H9 (cell line): ENCODE data around the gene GRB2. TPM values are rescaled to one million over a fixed set of nuclear protein-coding genes. Genes with fewer than 3 reads are reported as not detected.

Experiments used
- DNase-seq: peaks from one replicate; pipeline ENCODE4 v3.0.0-alpha.2; 2017
- H2AFZ ChIP-seq: one replicate; pipeline ENCODE4 v1.6.1; 2013; ENCODE audit warnings: mild to moderate bottlenecking, low read length, control low read depth, moderate library complexity
- H2AK5ac ChIP-seq: 2 replicates; pipeline ENCODE4 v1.6.1; 2013; ENCODE audit warnings: low read length, control low read depth, mixed read lengths; ENCODE audit not compliant: insufficient read length
- H2BK120ac ChIP-seq: one replicate; pipeline ENCODE4 v1.6.1; 2013; ENCODE audit warnings: low read depth, mild to moderate bottlenecking, low read length, control low read depth, inconsistent platforms; ENCODE audit not compliant: poor library complexity, severe bottlenecking
- H2BK12ac ChIP-seq: 2 replicates; pipeline ENCODE4 v1.6.1; 2013; ENCODE audit warnings: low read length, control low read depth, mixed read lengths, low read depth; ENCODE audit not compliant: insufficient read length
- H2BK15ac ChIP-seq: 2 replicates; pipeline ENCODE4 v1.6.1; 2013; ENCODE audit warnings: low read depth, low read length, control low read depth
- H2BK20ac ChIP-seq: one replicate; pipeline ENCODE4 v1.6.1; 2013; ENCODE audit warnings: low read depth, mild to moderate bottlenecking, low read length, control low read depth, inconsistent platforms; ENCODE audit not compliant: poor library complexity, severe bottlenecking
- H2BK5ac ChIP-seq: 2 replicates; pipeline ENCODE4 v1.6.1; 2013; ENCODE audit warnings: low read length, control low read depth, mixed read lengths; ENCODE audit not compliant: insufficient read length
- H3K14ac ChIP-seq: 2 replicates; pipeline ENCODE4 v1.6.1; 2013; ENCODE audit warnings: low read length, control low read depth; ENCODE audit not compliant: insufficient read depth
- H3K18ac ChIP-seq: 2 replicates; pipeline ENCODE4 v1.6.1; 2013; ENCODE audit warnings: low read depth, mild to moderate bottlenecking, mixed read lengths, low read length, control low read depth; ENCODE audit not compliant: insufficient read length
- H3K23ac ChIP-seq: 2 replicates; pipeline ENCODE4 v1.6.1; 2013; ENCODE audit warnings: low read length, control low read depth, mixed read lengths, low read depth; ENCODE audit not compliant: insufficient read length
- H3K23me2 ChIP-seq: 2 replicates; pipeline ENCODE4 v1.6.1; 2013; ENCODE audit warnings: low read depth, mild to moderate bottlenecking, mixed read lengths, low read length, control low read depth; ENCODE audit not compliant: insufficient read length, poor library complexity, severe bottlenecking
- H3K27ac ChIP-seq: 2 replicates; pipeline ENCODE4 v1.5.1; 2013; ENCODE audit warnings: low read length, control low read depth, mixed read lengths, low read depth; ENCODE audit not compliant: insufficient read length
- H3K27me3 ChIP-seq: 2 replicates; pipeline ENCODE4 v1.6.1; 2013; ENCODE audit warnings: low read length, control low read depth, inconsistent platforms; ENCODE audit not compliant: insufficient read depth
- H3K4ac ChIP-seq: 2 replicates; pipeline ENCODE4 v1.6.1; 2013; ENCODE audit warnings: low read depth, mild to moderate bottlenecking, control low read depth, inconsistent platforms, low read length, moderate library complexity
- H3K4me1 ChIP-seq: 2 replicates; pipeline ENCODE4 v1.6.1; 2013; ENCODE audit warnings: low read length, control low read depth, inconsistent platforms; ENCODE audit not compliant: insufficient read depth
- H3K4me2 ChIP-seq: 2 replicates; pipeline ENCODE4 v1.6.1; 2013; ENCODE audit warnings: low read length, control low read depth, mixed read lengths; ENCODE audit not compliant: insufficient read length, insufficient read depth
- H3K56ac ChIP-seq: 2 replicates; pipeline ENCODE4 v1.6.1; 2013; ENCODE audit warnings: low read depth, mild to moderate bottlenecking, mixed read lengths, low read length, control low read depth; ENCODE audit not compliant: insufficient read length
- H3K79me1 ChIP-seq: 2 replicates; pipeline ENCODE4 v1.6.1; 2013; ENCODE audit warnings: low read depth, mild to moderate bottlenecking, moderate library complexity, low read length, control low read depth, inconsistent platforms; ENCODE audit not compliant: insufficient read depth, poor library complexity, severe bottlenecking
- H3K79me2 ChIP-seq: 2 replicates; pipeline ENCODE4 v1.6.1; 2013; ENCODE audit warnings: low read length, control low read depth, inconsistent platforms; ENCODE audit not compliant: insufficient read depth
- H3K9ac ChIP-seq: 2 replicates; pipeline ENCODE4 v1.6.1; 2013; ENCODE audit warnings: low read length, control low read depth, mixed read lengths; ENCODE audit not compliant: insufficient read length; ENCODE audit errors: extremely low read depth
- H3K9me3 ChIP-seq: one replicate; pipeline ENCODE4 v1.6.1; 2013; ENCODE audit warnings: low read depth, low read length, inconsistent platforms; ENCODE audit not compliant: control insufficient read depth
- H3T11ph ChIP-seq: one replicate; pipeline ENCODE4 v1.6.1; 2013; ENCODE audit warnings: mild to moderate bottlenecking, low read length, control low read depth, inconsistent platforms
- H4K20me1 ChIP-seq: one replicate; pipeline ENCODE4 v1.6.1; 2013; ENCODE audit not compliant: control insufficient read depth, insufficient read length, insufficient read depth
- H4K5ac ChIP-seq: 2 replicates; pipeline ENCODE4 v1.6.1; 2013; ENCODE audit warnings: low read depth, mild to moderate bottlenecking, mixed read lengths, low read length, control low read depth; ENCODE audit not compliant: insufficient read length
- H4K8ac ChIP-seq: replicated peaks from 2 replicates; pipeline ENCODE4 v1.6.1; 2013; ENCODE audit warnings: low read length, control low read depth, mixed read lengths, low read depth; ENCODE audit not compliant: insufficient read length
- H4K91ac ChIP-seq: 2 replicates; pipeline ENCODE4 v1.6.1; 2013; ENCODE audit warnings: low read depth, mild to moderate bottlenecking, moderate library complexity, mixed read lengths, low read length, control low read depth; ENCODE audit not compliant: insufficient read length
- H3K27ac Mint-ChIP-seq, 3 experiments: 2 replicates in 2 of 3; 3 replicates in 1 of 3; pipeline ENCODE4 v1.8.0; 2020 to 2021; ENCODE audit warnings: mixed read lengths in 3 of 3, mild to moderate bottlenecking in 1 of 3, moderate library complexity in 1 of 3
- H3K27me3 Mint-ChIP-seq: 2 replicates; pipeline ENCODE4 v1.8.0; 2021; ENCODE audit warnings: low read depth, mild to moderate bottlenecking, moderate library complexity, mixed read lengths
- H3K36me3 Mint-ChIP-seq, 3 experiments: 2 replicates in 2 of 3; 3 replicates in 1 of 3; pipeline ENCODE4 v1.8.0; 2020 to 2021; ENCODE audit warnings: low read depth in 3 of 3, mixed read lengths in 3 of 3; ENCODE audit not compliant: insufficient read depth in 1 of 3
- H3K4me1 Mint-ChIP-seq, 2 experiments: 2 replicates each; pipeline ENCODE4 v1.8.0; 2020; ENCODE audit warnings: mixed read lengths in 2 of 2
- H3K4me3 Mint-ChIP-seq, 2 experiments: 2 replicates in 1 of 2; 3 replicates in 1 of 2; pipeline ENCODE4 v1.8.0; 2020 to 2021; ENCODE audit warnings: mild to moderate bottlenecking in 2 of 2, mixed read lengths in 2 of 2, moderate library complexity in 1 of 2
- H3K9me3 Mint-ChIP-seq, 2 experiments: 2 replicates in 1 of 2; 3 replicates in 1 of 2; pipeline ENCODE4 v1.8.0; 2020; ENCODE audit warnings: mild to moderate bottlenecking in 2 of 2, mixed read lengths in 2 of 2, moderate library complexity in 1 of 2
- WGBS: extraction: QIAGEN DNeasy Blood & Tissue Kit; methylation state at CpG from one replicate; pipeline ENCODE4 v1.1.7; 2013; ENCODE audit warnings: missing lambda C conversion rate, low lambda C conversion rate, mixed read lengths; ENCODE audit not compliant: insufficient read length; ENCODE audit errors: extremely low coverage; 5-methylcytosine and 5-hydroxymethylcytosine counted together
- total RNA-seq: library from RNA; stranded (reverse); gene quantifications from 2 replicates; pipeline ENCODE4 v1.2.1, GENCODE V29; 2021
- TF ChIP-seq, protein P1 (sequence below): fragments of 200-600 bp; sonication (generic); conservative IDR thresholded peaks from 3 replicates; pipeline ENCODE4 v1.8.0; 2021; ENCODE audit warnings: antibody characterized with exemption, mild to moderate bottlenecking

GRB2 gene
- total RNA-seq, 1 experiment from 2014 or later: 91.7 TPM

DNA sequence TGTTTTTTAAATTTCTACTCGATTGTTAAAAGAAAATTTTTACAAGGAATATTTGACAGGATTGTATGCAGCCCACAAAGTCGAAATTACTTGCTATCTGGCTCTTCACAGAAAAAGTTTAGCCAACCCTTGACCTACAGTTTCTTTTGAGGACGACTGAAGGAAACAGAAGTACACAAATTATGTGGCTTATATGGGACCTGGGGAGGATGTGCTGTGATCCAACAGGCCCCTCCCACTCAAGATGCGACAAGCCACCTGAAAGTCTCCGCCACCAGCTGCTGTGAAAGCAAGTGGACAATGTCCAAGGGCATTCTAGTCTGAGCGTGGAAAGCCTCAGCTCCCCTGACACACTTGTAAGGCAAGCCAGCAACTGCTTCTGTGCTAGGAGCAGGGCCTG, 73.8 kb downstream of the GRB2 start:
- no peak overlapping the region for H2BK120ac ChIP-seq
- H2BK20ac ChIP-seq: no peak overlapping the region
- H3K18ac ChIP-seq: no peak overlapping the region
- H3K79me2 ChIP-seq: peaks cover 2% of the 10 kb centered on the region; the same call in 1 of the 2 replicates
- no peak overlapping the region for H4K8ac ChIP-seq
- H3K4me1 ChIP-seq: no peaks in the 10 kb centered on the region; the same call in 1 of the 2 replicates
- H4K5ac ChIP-seq: no peak overlapping the region
- H3T11ph ChIP-seq: no peak overlapping the region
- no peak overlapping the region for H3K4me2 ChIP-seq
- no peak overlapping the region for H3K14ac ChIP-seq
- H3K23me2 ChIP-seq: no peaks in the 10 kb centered on the region
- no peak overlapping the region for H4K91ac ChIP-seq
- H2BK5ac ChIP-seq: no peak overlapping the region
- Mint-ChIP-seq H3K4me3 (no peak overlapping the region; a peak in 1 of 5 replicates), H3K9me3 (no peaks in the 10 kb centered on the region), H3K27ac (peak overlapping the region in 1 of 3 experiments; percentile 70; a peak in 2 of 7 replicates), H3K4me1 (peaks cover 23 to 24% of the 10 kb centered on the region in 2 experiments), H3K27me3 (no peaks in the 10 kb centered on the region), H3K36me3 (peaks cover 3 to 8% (median 8%) of the 10 kb centered on the region in 3 experiments; a peak in 6 of 7 replicates)
- no peak overlapping the region for H3K56ac ChIP-seq
- no peak overlapping the region for H2BK12ac ChIP-seq
- no peaks in the 10 kb centered on the region for H3K27me3 ChIP-seq
- no peak overlapping the region for H2BK15ac ChIP-seq
- H2AK5ac ChIP-seq: no peak overlapping the region
- TF ChIP-seq, protein P1, sequence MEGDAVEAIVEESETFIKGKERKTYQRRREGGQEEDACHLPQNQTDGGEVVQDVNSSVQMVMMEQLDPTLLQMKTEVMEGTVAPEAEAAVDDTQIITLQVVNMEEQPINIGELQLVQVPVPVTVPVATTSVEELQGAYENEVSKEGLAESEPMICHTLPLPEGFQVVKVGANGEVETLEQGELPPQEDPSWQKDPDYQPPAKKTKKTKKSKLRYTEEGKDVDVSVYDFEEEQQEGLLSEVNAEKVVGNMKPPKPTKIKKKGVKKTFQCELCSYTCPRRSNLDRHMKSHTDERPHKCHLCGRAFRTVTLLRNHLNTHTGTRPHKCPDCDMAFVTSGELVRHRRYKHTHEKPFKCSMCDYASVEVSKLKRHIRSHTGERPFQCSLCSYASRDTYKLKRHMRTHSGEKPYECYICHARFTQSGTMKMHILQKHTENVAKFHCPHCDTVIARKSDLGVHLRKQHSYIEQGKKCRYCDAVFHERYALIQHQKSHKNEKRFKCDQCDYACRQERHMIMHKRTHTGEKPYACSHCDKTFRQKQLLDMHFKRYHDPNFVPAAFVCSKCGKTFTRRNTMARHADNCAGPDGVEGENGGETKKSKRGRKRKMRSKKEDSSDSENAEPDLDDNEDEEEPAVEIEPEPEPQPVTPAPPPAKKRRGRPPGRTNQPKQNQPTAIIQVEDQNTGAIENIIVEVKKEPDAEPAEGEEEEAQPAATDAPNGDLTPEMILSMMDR: no peak
- no CpG with 5 or more reads among the region's 6 CpGs for WGBS
- H3K23ac ChIP-seq: no peak overlapping the region
- no peaks in the 10 kb centered on the region for H4K20me1 ChIP-seq
- no peak overlapping the region for H3K4ac ChIP-seq
- no peak overlapping the region for H3K9ac ChIP-seq
- peaks cover 7% of the 10 kb centered on the region for H3K79me1 ChIP-seq
- H2AFZ ChIP-seq: no peak overlapping the region
- H3K27ac ChIP-seq: no peak overlapping the region
- H3K9me3 ChIP-seq: no peaks in the 10 kb centered on the region
- no peak for DNase-seq
